Stimulated activated naive CD4-positive, alpha-beta T cell (primary cell): ENCODE results near the gene MTX1.
A peak's percentile ranks its signal among the peaks of the same experiment; 100 is the strongest.

ENCODE experiments used
- DNase-seq, 6 experiments: peaks; one replicate each; lab custom pipeline; 2025; lab: John Stamatoyannopoulos, UW

The MTX1 gene

DNA sequence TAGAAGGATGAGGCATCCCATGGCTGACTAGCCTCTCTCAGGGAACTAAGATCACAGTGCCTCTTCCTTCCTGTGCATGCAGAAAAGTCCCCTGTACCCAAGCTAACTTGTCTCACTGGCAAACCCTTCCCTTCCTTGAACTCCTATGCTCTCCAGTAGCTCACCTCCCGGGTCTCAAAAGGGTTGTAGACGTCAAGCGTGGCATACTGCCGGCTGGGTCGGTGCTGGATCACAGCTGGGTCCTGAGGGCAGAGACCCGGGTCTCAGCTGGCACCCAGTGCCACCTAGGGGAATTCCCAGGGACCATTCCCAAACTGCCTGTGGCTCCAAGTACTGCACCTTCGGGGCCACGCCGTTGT is 53.0 kb downstream of the MTX1 start:
- peak in 2 of 6 experiments; percentile 17 to 24 for DNase-seq

DNA sequence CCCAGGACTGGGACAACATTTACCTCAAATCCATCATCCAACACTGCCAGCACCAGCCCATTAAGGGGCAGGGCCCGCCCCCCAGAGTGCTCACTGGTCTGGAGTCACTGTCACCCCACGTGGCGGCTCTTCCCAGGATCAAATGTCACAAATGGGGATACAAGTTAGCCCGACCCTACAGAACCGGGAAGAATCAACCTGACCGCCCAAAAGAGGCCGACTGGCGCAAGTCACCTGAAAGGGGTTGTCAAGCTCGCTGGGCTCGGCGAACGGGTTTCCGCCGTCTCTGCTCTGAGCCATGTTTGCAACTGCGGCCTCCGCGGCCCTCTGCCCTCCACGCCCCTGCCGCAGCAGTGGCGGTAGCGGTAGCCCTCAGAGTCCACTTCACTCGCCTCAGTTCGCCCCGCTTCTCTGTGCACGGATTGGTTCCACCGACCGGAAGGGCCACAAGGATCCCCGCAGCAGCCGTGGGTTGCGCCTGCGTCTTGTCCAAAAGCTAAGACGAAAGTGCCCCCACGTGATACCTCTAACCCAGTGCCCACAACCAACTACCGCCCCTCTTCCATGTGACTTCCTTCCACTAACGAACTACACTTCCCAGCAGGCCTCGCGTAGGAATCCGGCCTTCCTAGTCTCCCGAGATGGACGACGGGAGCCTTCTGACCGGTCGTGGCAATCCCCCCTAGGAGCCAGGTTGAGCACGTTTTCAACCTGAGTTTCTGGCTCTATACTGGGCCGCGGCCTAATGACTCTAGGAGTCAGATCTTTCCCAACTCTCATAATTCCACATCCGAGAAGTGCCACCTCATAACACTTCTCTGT is 53.6 kb downstream of the MTX1 start, which contains the start of gene SCAMP3:
SCAMP3 (minus strand) TSS at position 509 of the 822 bp plus-strand sequence; CDS start at position 300, 209 bp downstream.
- peak; percentile 69 to 87 (median 78) for DNase-seq

DNA sequence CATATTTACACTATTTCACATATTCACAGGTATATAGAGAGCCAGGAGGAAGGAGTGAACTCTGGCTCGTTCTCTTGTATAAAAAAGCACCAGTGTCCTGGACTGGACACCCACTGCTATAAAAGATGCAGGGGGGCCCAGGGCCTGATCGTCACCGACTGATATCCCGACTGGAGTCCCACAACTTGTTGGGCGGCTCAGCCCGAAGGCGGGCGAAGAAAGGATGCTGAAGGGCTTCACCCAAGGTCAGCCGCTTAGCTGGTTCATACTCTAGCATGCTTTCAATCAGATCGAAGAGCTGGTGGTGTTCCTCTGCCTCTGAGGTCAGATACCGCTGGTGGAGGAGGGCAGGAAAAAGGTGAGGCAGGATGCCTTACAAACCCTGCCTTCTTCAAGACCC is 54.6 kb downstream of the MTX1 start:
- no peak for DNase-seq
